Subcutaneous abdominal adipose tissue (tissue), 5 donors: ENCODE data around the gene IGFBP7.
A peak's percentile ranks its signal among the peaks of the same experiment; 100 is the strongest.

Experiments used
- H3K27ac ChIP-seq: one replicate; pipeline ENCODE4 v1.7.0; 2013; ENCODE audit warnings: low read depth, mild to moderate bottlenecking, inconsistent platforms, low read length, moderate library complexity
- H3K27me3 ChIP-seq, 5 donors: one replicate each; pipeline ENCODE4 v1.7.0; 2013; ENCODE audit warnings: low read length in 5 of 5, inconsistent platforms in 1 of 5; ENCODE audit not compliant: control insufficient read depth in 5 of 5, insufficient read depth in 4 of 5
- H3K36me3 ChIP-seq, 5 donors: one replicate each; pipeline ENCODE4 v1.7.0; 2013; ENCODE audit warnings: low read length in 5 of 5; ENCODE audit not compliant: control insufficient read depth in 5 of 5, insufficient read depth in 5 of 5
- H3K4me1 ChIP-seq, 5 donors: one replicate each; pipeline ENCODE4 v1.7.0; 2013; ENCODE audit warnings: low read length in 5 of 5, mild to moderate bottlenecking in 3 of 5, moderate library complexity in 1 of 5; ENCODE audit not compliant: control insufficient read depth in 5 of 5, insufficient read depth in 5 of 5
- H3K4me3 ChIP-seq, 5 donors: one replicate each; pipeline ENCODE4 v1.7.0; 2013; ENCODE audit warnings: low read length in 5 of 5, low read depth in 1 of 5
- H3K9ac ChIP-seq, 5 donors: one replicate each; pipeline ENCODE4 v1.7.0; 2013; ENCODE audit warnings: low read length in 5 of 5, mild to moderate bottlenecking in 4 of 5, moderate library complexity in 3 of 5
- H3K9me3 ChIP-seq, 5 donors: one replicate each; pipeline ENCODE4 v1.7.0; 2013; ENCODE audit warnings: low read length in 5 of 5; ENCODE audit not compliant: control insufficient read depth in 5 of 5
- donor health status: healthy.
- donor health status: healthy.
- donor health status: healthy.
- donor health status: healthy.
- donor health status: healthy.

Gene IGFBP7

DNA sequence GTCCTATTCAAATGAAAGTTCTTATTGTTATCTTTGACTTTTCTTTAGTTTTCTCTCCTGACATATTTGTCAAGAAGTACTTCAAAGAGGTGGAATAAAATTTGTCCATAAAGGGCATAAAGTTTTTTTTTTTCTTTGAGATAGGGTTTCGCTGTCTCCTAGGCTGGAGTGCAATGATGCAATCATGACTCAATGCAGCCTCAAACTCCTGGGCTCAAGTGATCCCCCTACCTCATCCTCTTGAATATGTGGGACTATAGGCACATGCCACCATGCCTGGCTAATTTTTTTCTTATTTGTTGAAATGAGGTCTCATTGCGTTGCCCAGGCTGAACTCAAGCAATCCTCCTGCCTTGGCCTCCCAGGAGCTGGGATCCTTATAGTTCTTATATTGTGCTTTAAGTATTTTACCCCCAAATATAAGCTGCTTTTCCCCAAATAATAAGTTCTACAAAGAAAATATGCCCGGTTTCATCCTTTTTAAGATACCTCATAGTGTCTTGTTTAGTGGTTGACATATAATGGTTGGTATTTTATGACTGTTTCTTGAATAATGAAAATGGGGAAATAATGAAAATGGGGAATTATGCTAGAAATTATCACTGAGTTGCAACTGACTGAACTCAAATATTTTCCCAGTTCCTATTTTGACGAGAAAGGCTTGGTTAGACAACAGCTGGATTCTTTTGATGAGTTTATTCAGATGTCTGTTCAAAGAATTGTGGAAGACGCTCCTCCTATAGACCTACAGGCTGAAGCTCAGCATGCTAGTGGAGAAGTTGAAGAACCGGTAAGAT, 119.9 kb downstream of the IGFBP7 start:
- H3K4me3 ChIP-seq, result no peak overlapping the region
- no peak overlapping the region for H3K9ac ChIP-seq
- H3K9me3 ChIP-seq, result no peaks in the 10 kb centered on the region
- H3K27ac ChIP-seq, result no peak overlapping the region
- peaks cover 3 to 4% (median 3%) of the 10 kb centered on the region in 5 donors for H3K4me1 ChIP-seq
- no peaks in the 10 kb centered on the region for H3K27me3 ChIP-seq
- H3K36me3 ChIP-seq, result peaks cover 29 to 74% (median 47%) of the 10 kb centered on the region in 5 donors

DNA sequence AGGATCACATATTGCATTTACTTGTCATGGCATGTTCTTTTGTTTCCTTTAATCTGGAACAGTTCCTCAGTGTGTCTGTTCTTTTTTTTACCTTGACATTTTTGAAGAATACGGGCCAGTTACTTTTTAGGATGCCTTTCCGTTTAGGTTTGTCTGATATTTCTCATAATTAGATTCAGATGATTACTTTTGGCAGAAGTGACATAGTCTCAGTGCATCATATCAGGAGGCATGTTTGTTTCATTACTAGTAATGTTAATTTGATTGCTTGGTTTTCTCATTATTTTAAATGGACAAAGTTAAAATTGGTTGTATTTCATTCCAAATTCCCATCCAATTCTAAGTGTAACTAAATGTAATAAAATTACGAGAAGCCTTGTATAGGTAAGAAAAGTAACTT, 123.2 kb downstream of the IGFBP7 start:
- H3K9ac ChIP-seq, result no peak overlapping the region
- H3K27ac ChIP-seq, result no peak overlapping the region
- H3K4me1 ChIP-seq, result peaks cover 0 to 10% (median 5%) of the 10 kb centered on the region in 5 donors
- no peaks in the 10 kb centered on the region for H3K27me3 ChIP-seq
- no peaks in the 10 kb centered on the region for H3K9me3 ChIP-seq
- H3K4me3 ChIP-seq, result no peak overlapping the region
- peaks cover 33 to 57% (median 35%) of the 10 kb centered on the region in 5 donors for H3K36me3 ChIP-seq

DNA sequence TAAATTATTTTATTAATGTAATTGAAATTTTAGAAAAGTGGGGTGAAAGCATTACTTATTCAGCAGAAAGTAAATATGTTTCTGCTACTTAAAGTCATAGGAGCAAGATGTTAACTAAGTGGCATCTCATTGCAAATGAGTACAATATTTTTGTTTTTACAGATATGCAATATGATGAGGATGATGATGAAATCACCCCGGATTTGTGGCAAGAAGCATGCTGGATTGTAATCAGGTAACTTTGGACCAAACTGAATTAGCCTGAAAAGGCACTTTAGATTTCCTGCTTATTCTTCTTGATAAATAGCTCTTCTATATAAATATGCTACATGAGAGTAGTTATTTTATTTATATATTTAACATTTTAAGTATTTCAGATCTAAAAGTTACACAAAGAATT, 124.0 kb downstream of the IGFBP7 start:
- peaks cover 26 to 49% (median 33%) of the 10 kb centered on the region in 5 donors for H3K36me3 ChIP-seq

DNA sequence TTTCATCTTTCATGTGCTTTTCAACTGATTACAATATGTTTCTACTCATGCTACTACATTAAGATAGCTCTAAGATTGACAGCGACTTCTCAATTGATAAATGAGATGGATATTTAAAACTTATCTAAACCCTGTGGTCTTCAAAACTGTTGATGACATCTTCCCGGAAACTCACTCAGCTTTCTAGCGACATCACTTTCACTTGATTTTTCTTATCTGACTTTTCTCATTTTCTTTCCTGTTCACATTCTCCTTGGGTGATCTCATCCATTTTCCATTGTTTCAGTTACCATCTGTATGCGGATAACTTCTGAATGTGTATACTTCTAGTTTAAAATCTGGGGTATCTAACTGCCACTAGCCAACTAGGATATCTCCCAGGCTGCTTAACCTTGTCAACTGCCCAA, 128.4 kb downstream of the IGFBP7 start:
- H3K27me3 ChIP-seq, result no peaks in the 10 kb centered on the region
- H3K9ac ChIP-seq, result peak overlapping the region in 2 of 5 donors; percentile 12 to 30
- H3K9me3 ChIP-seq, result no peaks in the 10 kb centered on the region
- H3K4me3 ChIP-seq, result no peak overlapping the region
- peaks cover 5 to 14% (median 10%) of the 10 kb centered on the region in 5 donors for H3K36me3 ChIP-seq
- peaks cover 4 to 40% (median 30%) of the 10 kb centered on the region in 5 donors for H3K4me1 ChIP-seq
- peak overlapping the region; percentile 11 for H3K27ac ChIP-seq

More for the DNA sequence above, 124.0 kb downstream of the IGFBP7 start:
- Histone ChIP-seq H3K27me3 (no peaks in the 10 kb centered on the region), H3K4me3 (no peak overlapping the region), H3K4me1 (peaks cover 0 to 17% (median 11%) of the 10 kb centered on the region in 5 donors), H3K27ac (no peak overlapping the region), H3K9me3 (no peaks in the 10 kb centered on the region), H3K9ac (no peak overlapping the region)
